MM.1S (cell line): ENCODE data around the gene CPSF4.

Source experiments
- CTCF ChIP-seq: fragments of 300-600 bp; sonication (generic); IDR thresholded peaks from 2 replicates; pipeline ENCODE4 v1.5.1; 2016; ENCODE audit warnings: antibody characterized with exemption, low read length, mixed read lengths
- EZH2 ChIP-seq: fragments of 300-600 bp; sonication (generic); optimal IDR thresholded peaks from 2 replicates; pipeline ENCODE3; 2017; ENCODE audit warnings: low read depth, mild to moderate bottlenecking, antibody characterized with exemption, low read length, mixed read lengths

- TF ChIP-seq CTCF (peak; percentile 42), EZH2 (no peak)
Observed at GRCh38 chr7:99459087-99459486, 20.3 kb downstream of the CPSF4 start.
